G401 (cell line): ENCODE results near the gene FUOM. TPM values are rescaled to one million over a fixed set of nuclear protein-coding genes. Genes with fewer than 3 reads are reported as not detected.

Experiments
- DNase-seq: peaks from one replicate; pipeline ENCODE4 v3.0.0-alpha.2; 2015; ENCODE audit warnings: low spot score
- in situ Hi-C: cut with HindIII; loops from 2 replicates; pipeline ENCODE4 v1.10.0; 2016; ENCODE audit warnings: low sequenced_read_pairs, mixed read lengths
- total RNA-seq: library from RNA; depleted of rRNA; stranded (reverse); fragments of >200 nt; shearing (Covaris generic); gene quantifications from 2 replicates; pipeline ENCODE4 v1.2.3, GENCODE V29; 2014; rRNA removed

FUOM gene
- total RNA-seq, result 65.7 and 103 TPM in 2 replicates

- DNase-seq, result no peak
- in situ Hi-C loops, result no loop called here
These were observed at the start of gene FUOM for GRCh38 chr10:133357285-133358161. TSS of gene FUOM (minus strand) at chr10:133358019. CDS start at chr10:133358007, 12 bp downstream.

GRCh38 chr10:133405844-133406527 is 48.2 kb upstream of the FUOM start:
- no peak for DNase-seq
- in situ Hi-C loops, result no loop called here

GRCh38 chr10:133405272-133405671 is 47.5 kb upstream of the FUOM start:
- DNase-seq, result no peak
- in situ Hi-C loops, result no loop called here

GRCh38 chr10:133403784-133404183 is 46.0 kb upstream of the FUOM start:
- in situ Hi-C loops, result no loop called here
- no peak for DNase-seq

GRCh38 chr10:133403359-133403758 is 45.5 kb upstream of the FUOM start:
- in situ Hi-C loops, result no loop called here
- no peak for DNase-seq

- DNase-seq, result no peak
- in situ Hi-C loops, result no loop called here
These were observed 44.3 kb upstream of the FUOM start for GRCh38 chr10:133401981-133402725.

- in situ Hi-C loops, result no loop called here
- DNase-seq, result no peak
These were observed 43.7 kb upstream of the FUOM start for GRCh38 chr10:133401500-133401899.

GRCh38 chr10:133400624-133401424 is 43.0 kb upstream of the FUOM start:
- no peak for DNase-seq
- in situ Hi-C loops, result no loop called here

- no peak for DNase-seq
- in situ Hi-C loops, result no loop called here
These were observed 41.3 kb upstream of the FUOM start for GRCh38 chr10:133399123-133399601.

GRCh38 chr10:133397938-133398337 is 40.1 kb upstream of the FUOM start:
- in situ Hi-C loops, result no loop called here
- DNase-seq, result no peak

GRCh38 chr10:133396035-133396624 is 38.3 kb upstream of the FUOM start:
- in situ Hi-C loops, result no loop called here
- no peak for DNase-seq

GRCh38 chr10:133394801-133395221 is 37.0 kb upstream of the FUOM start:
- no peak for DNase-seq
- in situ Hi-C loops, result no loop called here

GRCh38 chr10:133394064-133394663 is 36.3 kb upstream of the FUOM start, which contains the start of gene MTG1:
TSS of gene MTG1 (plus strand) at chr10:133394157. CDS start at chr10:133394221, 64 bp downstream.
- in situ Hi-C loops, result no loop called here
- peak; percentile 90 for DNase-seq

GRCh38 chr10:133393401-133394063 is 35.7 kb upstream of the FUOM start:
- DNase-seq, result no peak
- in situ Hi-C loops, result no loop called here

- in situ Hi-C loops, result no loop called here
- no peak for DNase-seq
These were observed 34.1 kb upstream of the FUOM start for GRCh38 chr10:133391761-133392518.

- no peak for DNase-seq
- in situ Hi-C loops, result no loop called here
These were observed 33.4 kb upstream of the FUOM start for GRCh38 chr10:133391249-133391635.
